GM12874 (cell line): Measurements from ENCODE around the gene AHRR.

Source experiments
- TF ChIP-seq, protein P1 (sequence below): IDR thresholded peaks from 2 replicates; pipeline ENCODE4 v1.5.1; 2011; ENCODE audit warnings: low read depth, mild to moderate bottlenecking, control low read depth, low read length, moderate library complexity; ENCODE audit not compliant: insufficient read depth

AHRR gene

DNA sequence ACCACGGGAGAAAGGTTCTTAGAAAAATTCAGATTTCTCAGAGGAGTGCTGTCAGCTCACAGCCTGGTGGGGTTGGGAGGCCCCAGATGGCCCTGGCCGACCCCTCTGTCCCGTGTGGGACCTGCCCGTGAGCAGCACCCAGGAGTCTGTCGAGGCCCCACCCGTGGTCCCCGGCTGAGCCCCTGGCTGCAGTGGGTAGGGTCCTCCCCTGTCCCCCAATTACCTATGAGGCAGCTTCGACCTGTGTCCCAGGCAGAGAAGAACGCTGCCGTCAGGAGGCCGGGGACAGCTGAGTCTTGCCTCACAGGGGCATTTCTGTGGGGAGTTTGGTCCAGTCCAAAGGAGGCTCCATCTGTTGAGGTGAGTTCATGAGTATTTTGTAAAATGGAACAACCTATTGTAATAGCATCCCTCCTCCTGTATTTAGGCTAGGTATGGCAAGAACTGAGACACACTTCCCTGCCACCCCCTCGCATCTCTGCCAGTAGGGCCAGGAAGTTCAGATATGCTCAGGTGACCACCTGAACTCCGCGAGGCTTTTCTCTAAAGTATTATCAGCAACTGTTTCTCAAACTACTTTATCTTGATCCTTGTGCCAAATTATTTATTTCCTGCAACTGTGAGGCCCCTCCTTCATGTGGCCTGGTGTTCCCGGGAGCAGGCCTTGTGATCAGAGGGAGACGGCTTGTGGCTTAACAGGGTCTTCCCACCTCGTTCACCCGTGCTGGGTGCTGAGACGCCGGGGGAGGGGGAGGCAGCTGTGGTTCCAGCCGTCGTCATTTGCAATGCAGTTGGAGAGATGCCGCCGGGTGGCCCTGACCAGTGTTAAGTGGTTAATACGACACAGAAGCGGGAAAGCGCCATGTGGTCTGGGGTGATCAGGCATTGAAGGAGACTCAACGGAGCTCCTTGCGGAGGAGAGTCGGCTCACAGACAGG, 1.7 kb downstream of the AHRR start:
- TF ChIP-seq, protein P1, sequence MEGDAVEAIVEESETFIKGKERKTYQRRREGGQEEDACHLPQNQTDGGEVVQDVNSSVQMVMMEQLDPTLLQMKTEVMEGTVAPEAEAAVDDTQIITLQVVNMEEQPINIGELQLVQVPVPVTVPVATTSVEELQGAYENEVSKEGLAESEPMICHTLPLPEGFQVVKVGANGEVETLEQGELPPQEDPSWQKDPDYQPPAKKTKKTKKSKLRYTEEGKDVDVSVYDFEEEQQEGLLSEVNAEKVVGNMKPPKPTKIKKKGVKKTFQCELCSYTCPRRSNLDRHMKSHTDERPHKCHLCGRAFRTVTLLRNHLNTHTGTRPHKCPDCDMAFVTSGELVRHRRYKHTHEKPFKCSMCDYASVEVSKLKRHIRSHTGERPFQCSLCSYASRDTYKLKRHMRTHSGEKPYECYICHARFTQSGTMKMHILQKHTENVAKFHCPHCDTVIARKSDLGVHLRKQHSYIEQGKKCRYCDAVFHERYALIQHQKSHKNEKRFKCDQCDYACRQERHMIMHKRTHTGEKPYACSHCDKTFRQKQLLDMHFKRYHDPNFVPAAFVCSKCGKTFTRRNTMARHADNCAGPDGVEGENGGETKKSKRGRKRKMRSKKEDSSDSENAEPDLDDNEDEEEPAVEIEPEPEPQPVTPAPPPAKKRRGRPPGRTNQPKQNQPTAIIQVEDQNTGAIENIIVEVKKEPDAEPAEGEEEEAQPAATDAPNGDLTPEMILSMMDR = no peak

DNA sequence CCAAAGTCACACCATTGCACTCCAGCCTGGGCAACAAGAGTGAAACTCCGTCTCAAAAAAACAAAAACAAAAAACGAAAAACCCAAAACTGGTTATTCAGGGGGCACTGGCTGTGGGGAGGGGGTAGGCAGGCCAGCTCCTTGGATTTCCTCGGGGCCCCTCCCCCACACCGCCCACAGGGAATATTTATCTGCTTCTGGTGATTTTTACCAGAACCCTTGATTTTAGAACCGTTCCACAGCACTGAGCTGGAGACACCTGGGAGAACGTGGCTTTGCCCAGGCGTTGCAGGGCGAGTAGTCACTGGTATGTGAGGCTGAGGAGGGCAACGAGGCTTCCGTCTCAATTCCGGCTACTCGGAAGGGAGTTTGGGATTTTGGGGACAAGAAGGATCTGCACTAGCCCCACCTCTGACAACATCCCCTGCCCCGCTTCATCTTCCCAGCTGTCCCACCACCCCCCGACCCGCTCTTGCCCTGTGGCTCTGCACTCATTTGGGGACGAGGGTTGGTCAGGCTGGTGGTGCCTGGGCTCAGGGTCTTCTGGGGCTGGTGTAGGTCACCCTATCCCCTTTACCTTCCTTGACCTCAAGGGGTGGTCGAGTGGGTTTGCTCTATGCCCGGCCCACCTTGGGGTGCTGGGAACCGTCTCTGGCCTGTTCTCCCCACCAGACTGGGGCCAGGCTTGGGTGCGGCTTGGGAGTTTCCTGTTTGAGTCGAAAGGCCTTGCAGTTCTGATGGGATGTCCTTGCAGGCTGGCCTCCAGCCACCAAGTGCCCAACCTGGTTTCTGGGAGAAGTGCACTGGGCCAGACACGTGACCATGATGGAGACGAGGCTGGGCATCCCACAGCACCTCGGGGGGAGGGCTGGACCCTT, 3.5 kb downstream of the AHRR start:
- TF ChIP-seq, protein P1 = no peak

DNA sequence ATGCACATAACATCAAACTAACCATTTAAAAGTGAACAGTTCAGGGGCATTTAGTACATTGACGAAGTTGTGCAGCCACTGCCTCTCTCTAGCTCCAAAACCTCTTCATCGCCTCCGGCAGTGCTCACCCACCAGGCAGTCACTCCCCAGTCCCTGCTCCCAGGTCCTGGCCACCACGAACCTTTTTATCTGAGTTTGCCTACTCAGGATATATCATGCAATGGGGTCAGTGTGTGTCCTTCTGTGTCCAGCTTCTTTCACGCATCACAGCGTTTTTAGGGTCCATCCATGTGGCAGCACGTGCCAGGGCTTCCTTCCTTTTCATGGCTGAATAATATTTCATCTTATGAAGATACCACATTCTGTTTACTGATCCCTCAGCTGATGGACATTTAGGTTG, 4.6 kb downstream of the AHRR start:
- TF ChIP-seq, protein P1 = no peak

DNA sequence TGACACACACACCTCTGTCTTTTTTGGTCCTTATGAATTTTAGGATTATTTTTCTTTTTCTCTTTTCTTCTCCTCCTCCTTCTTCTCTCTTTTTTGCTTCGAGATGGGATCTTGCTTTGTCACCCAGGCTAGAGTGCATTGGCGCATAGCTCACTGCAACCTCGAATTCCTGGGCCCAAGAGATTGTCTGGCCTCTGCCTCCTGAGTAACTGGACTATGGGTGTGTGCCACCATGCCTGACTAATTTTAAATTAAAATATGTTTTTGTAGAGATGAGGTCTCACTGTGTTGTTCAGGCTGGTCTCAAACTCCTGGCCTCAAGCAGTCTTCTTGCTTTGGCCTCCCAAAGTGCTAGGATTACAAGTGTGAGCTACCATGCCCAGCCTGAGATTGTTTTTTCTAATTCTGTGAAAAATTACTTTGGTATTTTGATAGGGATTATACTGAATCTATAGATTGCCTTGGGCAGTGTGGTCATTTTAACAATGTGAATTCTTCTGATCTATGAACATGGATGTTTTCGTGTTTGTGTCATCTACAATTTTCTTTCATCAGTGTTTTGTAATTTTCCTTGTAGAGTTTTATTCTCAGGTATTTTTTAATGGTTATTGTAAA, 7.7 kb downstream of the AHRR start:
- TF ChIP-seq, protein P1 = no peak

DNA sequence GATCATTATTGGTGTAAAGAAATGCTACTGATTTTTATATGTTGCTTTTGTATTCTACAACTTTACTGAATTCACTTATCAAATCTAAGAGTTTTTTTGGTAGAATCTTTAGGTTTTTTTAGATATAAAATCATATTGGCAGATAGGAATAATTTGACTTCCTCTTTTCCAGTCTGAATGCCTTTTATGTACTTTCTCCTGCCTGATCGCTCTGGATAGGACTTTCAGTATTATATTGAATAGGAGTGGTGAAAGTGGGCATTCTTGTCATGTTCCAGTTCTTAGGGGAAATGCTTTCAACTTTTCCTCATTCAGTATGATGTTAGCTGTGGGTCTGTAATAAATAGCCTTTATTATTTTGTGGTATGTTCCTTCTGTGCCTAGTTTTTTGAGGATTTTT, 8.3 kb downstream of the AHRR start:
- TF ChIP-seq, protein P1 = no peak

DNA sequence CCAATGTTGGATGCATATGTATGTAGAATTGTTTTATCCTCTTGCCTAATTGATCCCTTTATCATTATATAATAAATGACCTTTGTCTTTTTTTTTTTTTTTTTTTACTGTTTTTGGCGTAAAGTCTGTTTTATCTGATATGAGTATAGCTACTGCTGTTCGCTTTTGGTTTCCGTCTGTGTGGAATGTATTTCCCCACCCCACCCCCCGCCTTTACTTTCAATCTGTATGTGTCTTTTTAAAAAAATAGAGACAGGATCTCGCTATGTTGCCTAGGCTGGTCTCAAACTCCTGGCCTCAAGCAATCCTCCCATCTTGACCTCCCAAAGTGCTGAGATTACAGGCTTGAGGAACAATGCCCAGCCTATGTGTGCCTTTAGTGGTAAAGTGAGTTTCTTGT, 11.3 kb downstream of the AHRR start:
- TF ChIP-seq, protein P1 = no peak

DNA sequence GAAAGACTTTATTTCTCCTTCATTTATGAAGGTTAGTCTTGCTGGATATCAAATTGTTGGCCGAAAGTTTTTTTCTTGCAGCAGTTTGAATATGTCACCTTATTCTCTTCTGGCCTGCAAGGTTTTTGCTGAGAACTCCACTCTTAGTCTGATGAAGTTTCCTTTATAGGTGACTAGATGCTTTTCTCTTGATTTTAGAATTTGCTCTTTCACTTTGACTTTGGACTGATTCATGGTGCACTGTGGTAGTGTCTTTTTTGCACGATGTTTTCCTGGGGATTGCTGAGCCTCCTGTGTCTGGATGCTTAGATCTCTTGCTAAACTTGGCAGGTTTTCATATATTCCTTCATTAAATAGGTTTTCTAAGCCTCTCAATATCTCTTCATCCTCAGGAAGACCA, 12.4 kb downstream of the AHRR start:
- TF ChIP-seq, protein P1 = no peak
